A204.1 (cell line): ENCODE measurements around the gene ZNF714.

Experiments
- FAIRE-seq: peaks from 2 replicates; lab custom pipeline; 2012; peaks lifted over from hg19 to GRCh38; lab: Jason Lieb, UNC

Gene ZNF714

GRCh38 chr19:21082011-21082975, at the start of gene ZNF714:
TSS of gene ZNF714 (plus strand) at chr19:21082203. CDS start at chr19:21098269, 16,066 bp downstream.
- peak; percentile 96 for FAIRE-seq

- FAIRE-seq, result no peak
Observed at GRCh38 chr19:21045028-21045427, 37.0 kb upstream of the ZNF714 start.

GRCh38 chr19:21046489-21046888, 35.5 kb upstream of the ZNF714 start:
- FAIRE-seq, result no peak

GRCh38 chr19:21047716-21048115, 34.3 kb upstream of the ZNF714 start:
- peak; percentile 35 for FAIRE-seq

GRCh38 chr19:21052902-21053301, 29.1 kb upstream of the ZNF714 start:
- FAIRE-seq, result no peak

GRCh38 chr19:21065336-21065735, 16.7 kb upstream of the ZNF714 start:
- no peak for FAIRE-seq

- FAIRE-seq, result no peak
Observed at GRCh38 chr19:21084343-21084742, 2.3 kb downstream of the ZNF714 start.

GRCh38 chr19:21087871-21088270, 5.9 kb downstream of the ZNF714 start:
- FAIRE-seq, result peak; percentile 30

GRCh38 chr19:21092109-21092508, 10.1 kb downstream of the ZNF714 start:
- no peak for FAIRE-seq

- FAIRE-seq, result no peak
Observed at GRCh38 chr19:21094347-21095025, 12.5 kb downstream of the ZNF714 start.

GRCh38 chr19:21098291-21098690, 16.3 kb downstream of the ZNF714 start:
- no peak for FAIRE-seq

GRCh38 chr19:21101521-21102242, 19.7 kb downstream of the ZNF714 start:
- FAIRE-seq, result no peak

GRCh38 chr19:21109116-21109515, 27.1 kb downstream of the ZNF714 start:
- no peak for FAIRE-seq

- no peak for FAIRE-seq
Observed at GRCh38 chr19:21110183-21110582, 28.2 kb downstream of the ZNF714 start.

GRCh38 chr19:21115430-21115829, 33.4 kb downstream of the ZNF714 start:
- no peak for FAIRE-seq

GRCh38 chr19:21117041-21117907, 35.3 kb downstream of the ZNF714 start:
- no peak for FAIRE-seq

GRCh38 chr19:21126078-21126477, 44.1 kb downstream of the ZNF714 start:
- FAIRE-seq, result no peak

GRCh38 chr19:21127001-21127400, 45.0 kb downstream of the ZNF714 start:
- no peak for FAIRE-seq

GRCh38 chr19:21127898-21128297, 45.9 kb downstream of the ZNF714 start:
- FAIRE-seq, result no peak

- FAIRE-seq, result no peak
Observed at GRCh38 chr19:21128901-21129698, 47.1 kb downstream of the ZNF714 start.
